Adrenal gland (tissue), 12 donors: Measurements from ENCODE around the gene KBTBD12. TPM values are rescaled to one million over a fixed set of nuclear protein-coding genes. Genes with fewer than 3 reads are reported as not detected.

Experiments used
- DNase-seq, 7 donors: peaks; one replicate each; pipeline ENCODE4 v3.0.0-alpha.2; 2019 to 2020
- H3K27ac ChIP-seq, 5 donors: fragments of 200-600 bp; sonication (generic) in 4 of 5; 1 replicate in 3 of 5; 2 replicates in 2 of 5; pipeline versions ENCODE4 v1.5.1 to v1.8.0; 2016 to 2020; ENCODE audit warnings: mild to moderate bottlenecking in 1 of 5
- H3K27me3 ChIP-seq: fragments of 200-600 bp; 2 replicates; pipeline ENCODE4 v1.8.0; 2021
- H3K36me3 ChIP-seq, 2 donors: fragments of 200-600 bp; replicated peaks in 1 of 2; 1 replicate in 1 of 2; 2 replicates in 1 of 2; pipeline versions ENCODE4 v1.5.1 to v1.8.0; 2018 to 2022
- H3K4me1 ChIP-seq, 2 donors: fragments of 200-600 bp; replicated peaks in 1 of 2; 1 replicate in 1 of 2; 2 replicates in 1 of 2; pipeline versions ENCODE4 v1.5.1 to v1.8.0; 2018 to 2021
- H3K4me3 ChIP-seq, 4 donors: fragments of 200-600 bp; sonication (generic) in 3 of 4; one replicate each; pipeline ENCODE4 v1.5.1; 2016 to 2018
- H3K9me3 ChIP-seq, 3 donors: fragments of 200-600 bp; sonication (generic) in 1 of 3; replicated peaks in 1 of 3; 1 replicate in 2 of 3; 2 replicates in 1 of 3; pipeline versions ENCODE4 v1.5.1 to v1.8.0; 2016 to 2021
- POLR2A ChIP-seq, 2 donors: fragments of 450-650 bp; IDR thresholded peaks; one replicate each; pipeline ENCODE4 v1.6.1; 2017; ENCODE audit warnings: antibody characterized with exemption in 2 of 2, mild to moderate bottlenecking in 2 of 2, moderate library complexity in 1 of 2
- WGBS, 4 donors: extraction: QIAGEN DNeasy Blood & Tissue Kit in 2 of 4; methylation state at CpG; one replicate each; pipeline versions ENCODE4 v1.1.5 to v1.1.7; 2013 to 2017; 5-methylcytosine and 5-hydroxymethylcytosine counted together
- intact Hi-C, 2 donors: fragments of 100-400 bp; cut with DNase I; formaldehyde crosslinking; loops; one replicate each; pipeline versions ENCODE4 v1.14.1 to v1.15.0; 2022 to 2023
- polyA plus RNA-seq, 3 donors: library from polyadenylated mRNA; stranded (reverse); fragments of 200-250 nt in 2 of 3; fragments of 350-450 nt in 1 of 3; fragmentation: Illumina TruSeq in 1 of 3; extraction: RNeasy Lipid Tissue Mini Kit (QIAGEN cat#74804) in 1 of 3; gene quantifications; one replicate each; pipeline ENCODE4 v1.2.3, GENCODE V29; 2013 to 2014
- total RNA-seq, 9 donors: library from RNA; depleted of rRNA in 4 of 9; stranded (reverse); fragments of >200 nt in 4 of 9; fragments of 120-200 nt in 1 of 9; fragmentation: NEBNext Ultra II Directional in 1 of 9; extraction: Animal tissue kit (Norgen Biotek cat#: 25700) in 1 of 9; gene quantifications; one replicate each; pipeline versions ENCODE4 v1.1.0 to v1.2.4, GENCODE V29; 2013 to 2023
- TF ChIP-seq, protein P1 (sequence below), 6 experiments: fragments of 450-650 bp in 4 of 6; fragments of 200-600 bp in 2 of 6; sonication (generic) in 1 of 6; IDR thresholded peaks; 1 replicate in 5 of 6; 2 replicates in 1 of 6; pipeline versions ENCODE4 v1.5.1 to v1.8.0; 2016 to 2021; ENCODE audit warnings: antibody characterized with exemption in 6 of 6, mild to moderate bottlenecking in 2 of 6, moderate library complexity in 1 of 6
- donor health status: healthy with polysubstance abuse.
- donor health status: Bipolar disorder and iron deficiency.
- donor health status: DM: yes; HTN: yes; CAD: no.
- donor health status: DM: no; HTN: no; CAD: no.
- donor health status: DM: no; HTN: no; CAD: no.
- donor health status: DM: yes; HTN: yes; CAD: no.

The KBTBD12 gene
- total and polyA plus RNA-seq, 12 donors, result 0.07 to 0.95 (median 0.42) TPM

DNA sequence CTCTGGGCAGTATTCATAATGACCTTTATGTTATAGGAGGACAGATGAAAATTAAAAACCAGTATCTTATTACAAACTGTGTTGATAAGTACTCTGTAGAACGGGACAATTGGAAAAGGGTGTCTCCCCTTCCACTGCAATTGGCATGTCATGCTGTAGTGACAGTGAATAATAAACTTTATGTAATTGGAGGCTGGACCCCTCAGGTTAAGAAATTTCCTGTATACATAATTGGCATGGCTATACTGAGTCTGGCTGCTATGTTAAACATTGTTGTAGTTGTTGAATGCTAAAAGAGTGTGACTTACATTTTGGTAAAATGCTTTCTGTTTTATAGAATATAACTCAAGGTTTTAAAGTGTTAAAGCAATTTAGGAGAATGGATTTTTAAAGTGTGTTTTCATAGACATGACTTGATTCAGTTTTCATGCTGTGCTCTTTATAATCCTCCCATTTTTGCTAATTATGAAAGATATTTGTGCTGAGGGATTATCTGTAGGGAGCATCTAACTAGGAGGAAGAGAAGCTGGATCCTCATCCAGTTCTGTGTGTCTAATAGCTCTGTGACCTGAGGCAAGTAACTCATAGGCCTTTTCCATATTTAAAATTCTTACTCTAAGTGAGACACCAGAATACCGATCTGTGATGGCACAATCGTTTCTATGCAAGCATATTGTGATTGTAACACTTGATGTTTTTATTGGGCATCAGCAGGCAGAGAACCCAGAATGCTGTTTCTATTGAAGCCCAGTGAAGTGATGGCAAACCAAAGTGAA, 13.0 kb downstream of the KBTBD12 start:
- WGBS, 4 donors, result 84 to 93% (median 89%) methylated on average over 3 of the region's 3 CpGs

DNA sequence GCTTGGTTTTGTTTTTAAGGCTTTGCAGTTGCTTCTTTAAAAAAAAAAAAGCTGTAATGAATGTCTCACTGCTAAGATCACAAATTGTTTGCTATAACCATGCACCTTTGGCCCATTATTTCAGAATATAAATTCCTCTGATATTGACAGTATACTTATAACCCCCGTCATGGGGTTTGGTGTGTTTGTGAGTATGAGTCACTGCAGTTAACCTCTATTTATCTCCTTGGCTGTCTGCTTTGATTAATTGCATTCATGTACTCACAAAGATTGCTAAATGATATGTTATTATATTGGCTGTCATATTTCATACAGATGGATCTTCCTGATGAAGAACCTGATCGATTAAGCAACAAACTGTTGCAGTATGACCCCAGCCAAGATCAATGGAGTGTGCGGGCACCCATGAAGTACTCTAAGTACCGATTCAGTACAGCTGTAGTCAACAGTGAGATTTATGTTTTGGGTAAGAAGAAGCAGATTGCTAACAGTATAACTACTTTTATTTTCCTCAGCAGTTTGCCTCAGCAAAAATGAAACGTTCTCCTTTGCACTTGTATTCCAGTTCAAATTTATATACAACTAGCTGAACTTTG, 14.9 kb downstream of the KBTBD12 start:
- WGBS, 4 donors, result 38 to 47% (median 42%) methylated on average over 5 of the region's 5 CpGs
- intact Hi-C loops, result no loop called here

More for the DNA sequence above, 13.0 kb downstream of the KBTBD12 start:
- H3K4me3 ChIP-seq, result no peak overlapping the region
- H3K9me3 ChIP-seq, result no peaks in the 10 kb centered on the region
- H3K27ac ChIP-seq, result no peak overlapping the region
- H3K36me3 ChIP-seq, result no peaks in the 10 kb centered on the region
- no peaks in the 10 kb centered on the region for H3K27me3 ChIP-seq
- intact Hi-C loops, result no loop called here
- no peak for DNase-seq
- TF ChIP-seq POLR2A (IDR thresholded peaks at IDR 0.05), result no peak
- TF ChIP-seq, protein P1, sequence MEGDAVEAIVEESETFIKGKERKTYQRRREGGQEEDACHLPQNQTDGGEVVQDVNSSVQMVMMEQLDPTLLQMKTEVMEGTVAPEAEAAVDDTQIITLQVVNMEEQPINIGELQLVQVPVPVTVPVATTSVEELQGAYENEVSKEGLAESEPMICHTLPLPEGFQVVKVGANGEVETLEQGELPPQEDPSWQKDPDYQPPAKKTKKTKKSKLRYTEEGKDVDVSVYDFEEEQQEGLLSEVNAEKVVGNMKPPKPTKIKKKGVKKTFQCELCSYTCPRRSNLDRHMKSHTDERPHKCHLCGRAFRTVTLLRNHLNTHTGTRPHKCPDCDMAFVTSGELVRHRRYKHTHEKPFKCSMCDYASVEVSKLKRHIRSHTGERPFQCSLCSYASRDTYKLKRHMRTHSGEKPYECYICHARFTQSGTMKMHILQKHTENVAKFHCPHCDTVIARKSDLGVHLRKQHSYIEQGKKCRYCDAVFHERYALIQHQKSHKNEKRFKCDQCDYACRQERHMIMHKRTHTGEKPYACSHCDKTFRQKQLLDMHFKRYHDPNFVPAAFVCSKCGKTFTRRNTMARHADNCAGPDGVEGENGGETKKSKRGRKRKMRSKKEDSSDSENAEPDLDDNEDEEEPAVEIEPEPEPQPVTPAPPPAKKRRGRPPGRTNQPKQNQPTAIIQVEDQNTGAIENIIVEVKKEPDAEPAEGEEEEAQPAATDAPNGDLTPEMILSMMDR (IDR thresholded peaks at IDR 0.05), result no peak
- H3K4me1 ChIP-seq, result peaks cover 5 to 8% of the 10 kb centered on the region in 2 donors

DNA sequence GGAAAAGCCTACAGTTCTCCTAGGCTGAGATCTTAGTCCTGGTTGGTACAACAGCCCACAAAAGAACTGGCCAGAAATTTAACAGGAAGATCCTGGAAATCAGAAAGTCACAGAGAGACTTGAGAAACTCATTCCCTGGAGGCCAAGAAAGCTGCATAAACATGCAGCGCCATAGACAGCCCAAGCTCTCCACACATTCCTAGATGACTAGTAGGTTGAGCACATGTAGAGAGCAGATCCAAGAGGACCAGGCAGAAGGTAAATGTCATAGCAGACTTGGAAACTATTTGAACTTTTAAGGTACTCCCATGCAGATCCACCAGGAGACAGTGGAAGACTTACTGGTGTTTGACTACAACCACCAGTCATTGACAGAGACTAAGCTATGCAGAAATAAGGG, 18.4 kb downstream of the KBTBD12 start:
- no peak for DNase-seq
- WGBS, 4 donors, result 83 to 100% (median 90%) methylated on average over 1 of the region's 1 CpG
- TF ChIP-seq, protein P1 (IDR thresholded peaks at IDR 0.05), result no peak
- TF ChIP-seq POLR2A (IDR thresholded peaks at IDR 0.05), result no peak
- H3K4me1 ChIP-seq, result peaks cover 5 to 7% of the 10 kb centered on the region in 2 donors
- H3K36me3 ChIP-seq, result no peaks in the 10 kb centered on the region
- H3K27me3 ChIP-seq, result no peaks in the 10 kb centered on the region
- no peaks in the 10 kb centered on the region for H3K9me3 ChIP-seq
- no peak overlapping the region for H3K4me3 ChIP-seq
- H3K27ac ChIP-seq, result no peak overlapping the region
- intact Hi-C loops, result no loop called here

More for the DNA sequence above, 14.9 kb downstream of the KBTBD12 start:
- Histone ChIP-seq H3K36me3 (no peaks in the 10 kb centered on the region), H3K9me3 (no peaks in the 10 kb centered on the region), H3K27me3 (no peaks in the 10 kb centered on the region), H3K4me1 (peaks cover 5 to 7% of the 10 kb centered on the region in 2 donors), H3K27ac (no peak overlapping the region), H3K4me3 (no peak overlapping the region)
- no peak for DNase-seq
- TF ChIP-seq, protein P1 (IDR thresholded peaks at IDR 0.05), result no peak
- no peak for TF ChIP-seq POLR2A (IDR thresholded peaks at IDR 0.05)

DNA sequence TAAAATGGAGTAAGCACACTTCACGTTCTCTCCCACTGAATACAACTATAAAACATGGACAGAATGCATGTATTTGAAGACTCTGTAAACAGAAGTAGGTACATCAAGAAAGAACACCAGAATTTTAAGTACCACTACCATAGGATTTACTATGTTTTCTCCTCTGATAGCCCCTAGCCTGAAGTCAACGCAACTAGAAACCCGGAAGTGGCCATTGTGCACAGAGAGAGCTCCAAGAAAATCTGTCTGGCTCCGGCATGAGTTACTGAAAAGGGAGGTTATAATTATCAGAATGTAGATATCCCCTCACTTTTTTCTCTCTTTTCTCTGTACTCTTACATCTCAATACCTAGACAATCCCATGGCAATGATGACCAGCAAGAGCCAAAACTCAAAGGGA, 23.8 kb downstream of the KBTBD12 start:
- 87 to 96% (median 94%) methylated on average over 4 of the region's 4 CpGs for WGBS, 4 donors
- H3K36me3 ChIP-seq, result no peaks in the 10 kb centered on the region
- H3K9me3 ChIP-seq, result no peaks in the 10 kb centered on the region
- H3K4me1 ChIP-seq, result no peaks in the 10 kb centered on the region
- intact Hi-C loops, result no loop called here
- H3K27ac ChIP-seq, result no peak overlapping the region
- no peaks in the 10 kb centered on the region for H3K27me3 ChIP-seq
- DNase-seq, result no peak
- no peak overlapping the region for H3K4me3 ChIP-seq
- TF ChIP-seq, protein P1 (IDR thresholded peaks at IDR 0.05), result no peak
- TF ChIP-seq POLR2A (IDR thresholded peaks at IDR 0.05), result no peak
